Non-pigmented ciliary epithelial cell (primary cell): Measurements from ENCODE around the gene IRGQ.

Source experiments
- DNase-seq: peaks from one replicate; pipeline ENCODE4 v3.0.0-alpha.2; 2010; ENCODE audit warnings: low read depth

The IRGQ gene

DNA sequence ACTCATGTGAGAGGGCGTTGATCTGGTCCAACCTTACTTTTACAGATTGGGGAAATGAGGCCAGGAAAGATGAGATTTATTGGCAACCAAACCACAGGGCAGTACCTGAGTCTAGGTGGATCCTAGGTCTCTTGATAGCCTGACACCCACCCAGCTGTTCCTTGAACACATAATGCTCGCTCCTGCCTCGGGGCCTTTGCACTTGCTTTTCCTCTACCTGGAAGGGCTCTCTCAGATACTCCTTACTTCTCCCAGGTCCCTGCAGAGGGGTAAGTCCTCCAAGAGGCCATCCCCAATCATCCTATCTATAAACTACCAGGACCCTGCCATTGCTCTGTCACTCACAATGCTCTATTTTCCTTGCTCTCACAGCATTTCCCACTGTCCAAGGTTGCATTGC lies 55.6 kb downstream of the IRGQ start:
- DNase-seq: no peak

DNA sequence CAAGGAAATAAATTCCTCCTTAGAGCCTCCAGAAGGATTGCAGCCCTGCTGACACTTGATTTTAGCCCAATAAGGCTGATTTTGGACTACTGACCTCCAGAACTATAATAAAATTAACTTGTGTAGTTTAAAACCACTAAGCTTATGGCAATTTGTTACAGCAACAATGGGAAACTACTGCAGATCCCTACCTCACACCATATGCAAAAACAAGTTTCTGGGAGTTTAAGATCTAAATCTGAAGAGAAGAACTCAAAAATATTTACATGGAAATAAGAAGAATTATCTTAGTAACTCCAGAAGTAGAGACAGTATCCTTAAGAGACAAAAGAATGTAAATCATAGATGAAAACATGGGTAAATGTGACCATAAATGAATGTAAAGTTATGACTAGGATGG lies 57.0 kb downstream of the IRGQ start:
- DNase-seq: no peak

DNA sequence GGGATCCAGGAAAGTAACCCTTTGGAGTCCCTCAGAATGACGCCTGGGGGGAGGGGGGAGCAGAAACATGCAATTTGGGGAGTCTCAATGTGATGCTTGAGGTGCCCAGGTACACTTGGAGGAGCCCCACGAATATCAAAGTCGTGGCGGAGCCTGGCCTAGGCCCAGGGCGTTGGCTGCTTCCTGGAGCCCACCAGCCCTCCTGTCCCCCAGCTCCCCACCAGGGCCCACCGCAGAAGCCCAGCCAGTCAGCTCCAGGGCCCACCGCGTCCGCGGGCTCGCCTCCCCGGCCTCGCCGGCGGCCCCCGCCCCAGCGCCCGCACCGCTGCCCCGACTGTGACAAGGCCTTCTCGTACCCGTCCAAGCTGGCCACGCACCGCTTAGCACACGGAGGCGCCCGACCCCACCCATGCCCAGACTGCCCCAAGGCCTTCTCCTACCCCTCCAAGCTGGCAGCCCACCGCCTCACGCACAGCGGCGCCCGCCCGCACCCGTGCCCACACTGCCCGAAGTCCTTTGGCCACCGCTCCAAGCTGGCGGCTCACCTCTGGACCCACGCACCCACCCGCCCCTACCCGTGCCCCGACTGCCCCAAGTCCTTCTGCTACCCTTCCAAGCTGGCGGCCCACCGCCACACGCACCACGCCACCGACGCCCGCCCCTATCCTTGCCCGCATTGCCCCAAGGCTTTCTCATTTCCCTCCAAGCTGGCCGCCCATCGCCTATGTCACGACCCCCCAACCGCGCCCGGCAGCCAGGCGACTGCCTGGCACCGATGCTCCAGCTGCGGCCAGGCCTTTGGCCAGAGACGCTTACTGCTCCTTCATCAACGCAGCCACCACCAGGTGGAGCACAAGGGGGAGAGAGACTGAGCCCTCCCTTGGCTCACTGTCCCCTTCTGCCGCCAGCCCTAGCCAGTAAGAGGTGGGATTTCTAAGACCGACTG lies 60.8 kb downstream of the IRGQ start:
- no peak for DNase-seq
